Measurements from ENCODE around the gene TMEM119. TPM values are rescaled to one million over a fixed set of nuclear protein-coding genes. Genes with fewer than 3 reads are reported as not detected.
A peak's percentile ranks its signal among the peaks of the same experiment; 100 is the strongest.

TMEM119 gene
- total RNA-seq, 1 experiment from 2014 or later = not detected

DNA sequence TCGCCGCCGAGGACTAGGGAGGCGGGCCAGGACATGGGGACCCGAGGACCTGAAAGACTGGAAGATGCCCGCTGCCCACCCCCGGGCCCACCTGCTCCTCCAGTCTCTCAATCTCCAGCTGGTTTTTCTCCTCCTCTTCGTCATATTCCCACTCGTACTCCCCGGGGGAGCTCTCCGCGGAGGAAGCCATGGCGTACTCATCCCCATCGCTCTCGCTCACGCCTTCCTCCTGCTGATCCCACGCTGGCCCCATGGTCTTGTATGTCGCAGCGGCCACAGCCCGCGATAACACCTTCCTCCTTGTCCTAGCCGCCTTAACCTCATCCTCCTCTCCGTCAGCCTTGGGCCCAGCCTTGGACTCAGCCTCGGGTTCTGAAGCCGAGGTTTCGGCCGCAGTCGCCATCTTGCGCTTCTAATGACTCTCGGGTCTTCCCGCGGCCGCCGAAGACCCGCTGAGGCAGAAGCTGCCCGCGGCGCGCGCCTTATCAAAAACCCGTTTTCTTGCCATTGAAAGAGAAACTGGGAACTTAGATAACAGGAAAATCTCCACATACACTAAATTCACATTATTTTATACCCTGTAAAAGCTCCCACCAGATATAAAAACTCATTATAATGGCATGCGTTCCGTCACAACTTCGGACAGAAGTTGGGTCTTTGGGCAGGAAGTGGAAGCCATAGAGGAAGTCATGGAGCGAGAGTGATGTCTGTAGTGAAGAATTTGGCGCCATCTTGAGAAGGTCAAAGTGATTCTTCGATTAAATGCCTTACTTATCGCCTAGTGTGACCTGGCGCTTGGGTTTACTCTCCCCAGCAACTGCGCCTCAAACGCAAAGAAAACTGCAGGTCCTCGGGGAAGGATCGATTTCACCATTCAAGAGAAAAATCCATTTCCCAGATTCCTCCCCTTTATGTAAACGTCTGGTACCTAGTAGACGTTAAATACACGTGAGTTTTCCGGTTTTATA is 36.8 kb downstream of the TMEM119 start, which contains the start of gene SART3:
Gene SART3 (minus strand): TSS at position 422 of the 968 bp plus-strand sequence. CDS start 19 bp downstream, at position 403.
- H3K4me3 ChIP-seq (ENCODE audit: low read depth in 2 of 2, low read length in 2 of 2) = peak within 1 kb of the TSS; percentile 100

DNA sequence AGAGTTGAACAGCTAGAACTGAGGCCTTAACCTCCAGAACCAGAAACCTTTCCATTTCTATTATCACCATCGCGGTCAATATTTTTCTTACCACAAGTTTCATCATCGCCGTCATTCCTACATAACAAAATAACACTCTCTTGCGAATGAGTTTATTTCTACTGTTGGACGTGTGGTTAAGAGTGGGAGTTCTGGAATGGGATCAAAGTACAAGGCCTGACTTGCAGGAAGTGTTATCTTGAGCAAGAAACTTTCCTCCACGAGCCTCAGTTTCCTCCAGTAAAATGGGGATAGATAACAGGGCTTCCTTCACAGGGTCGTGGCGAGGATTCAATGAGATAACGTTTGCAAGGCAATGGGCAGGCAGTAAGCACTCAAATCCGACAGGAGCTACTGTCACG is 37.6 kb downstream of the TMEM119 start:
- in situ Hi-C loops (cut with HindIII; ENCODE audit: low pct_unique_long_range_greater_than_20kb, low sequenced_read_pairs) = no loop called here
- ChIA-PET CTCF (interaction anchor here (0.6 to 0.9 kb wide), 3 partner anchors 19 to 417 kb away, joined by 3 to 15 read pairs (median 5); no protein-coding TSS in a partner anchor), POLR2A (interaction anchor here (0.6 kb wide), 1 partner anchor 14 kb away, joined by 7 read pairs; no protein-coding TSS in a partner anchor)
- DNase-seq (ENCODE audit: low read depth, low spot score) (no peak), ATAC-seq (no peak)
- peak overlapping the region; percentile 99 for H3K27ac ChIP-seq (ENCODE audit: low read length)
- H3K9me3 ChIP-seq (ENCODE audit: control insufficient read depth, insufficient read depth, low read depth, low read length) = no peaks in the 10 kb centered on the region
- H3K36me3 ChIP-seq (ENCODE audit: control insufficient read depth, insufficient read depth, low read length) = peaks cover 21% of the 10 kb centered on the region
- TF ChIP-seq, protein P1, sequence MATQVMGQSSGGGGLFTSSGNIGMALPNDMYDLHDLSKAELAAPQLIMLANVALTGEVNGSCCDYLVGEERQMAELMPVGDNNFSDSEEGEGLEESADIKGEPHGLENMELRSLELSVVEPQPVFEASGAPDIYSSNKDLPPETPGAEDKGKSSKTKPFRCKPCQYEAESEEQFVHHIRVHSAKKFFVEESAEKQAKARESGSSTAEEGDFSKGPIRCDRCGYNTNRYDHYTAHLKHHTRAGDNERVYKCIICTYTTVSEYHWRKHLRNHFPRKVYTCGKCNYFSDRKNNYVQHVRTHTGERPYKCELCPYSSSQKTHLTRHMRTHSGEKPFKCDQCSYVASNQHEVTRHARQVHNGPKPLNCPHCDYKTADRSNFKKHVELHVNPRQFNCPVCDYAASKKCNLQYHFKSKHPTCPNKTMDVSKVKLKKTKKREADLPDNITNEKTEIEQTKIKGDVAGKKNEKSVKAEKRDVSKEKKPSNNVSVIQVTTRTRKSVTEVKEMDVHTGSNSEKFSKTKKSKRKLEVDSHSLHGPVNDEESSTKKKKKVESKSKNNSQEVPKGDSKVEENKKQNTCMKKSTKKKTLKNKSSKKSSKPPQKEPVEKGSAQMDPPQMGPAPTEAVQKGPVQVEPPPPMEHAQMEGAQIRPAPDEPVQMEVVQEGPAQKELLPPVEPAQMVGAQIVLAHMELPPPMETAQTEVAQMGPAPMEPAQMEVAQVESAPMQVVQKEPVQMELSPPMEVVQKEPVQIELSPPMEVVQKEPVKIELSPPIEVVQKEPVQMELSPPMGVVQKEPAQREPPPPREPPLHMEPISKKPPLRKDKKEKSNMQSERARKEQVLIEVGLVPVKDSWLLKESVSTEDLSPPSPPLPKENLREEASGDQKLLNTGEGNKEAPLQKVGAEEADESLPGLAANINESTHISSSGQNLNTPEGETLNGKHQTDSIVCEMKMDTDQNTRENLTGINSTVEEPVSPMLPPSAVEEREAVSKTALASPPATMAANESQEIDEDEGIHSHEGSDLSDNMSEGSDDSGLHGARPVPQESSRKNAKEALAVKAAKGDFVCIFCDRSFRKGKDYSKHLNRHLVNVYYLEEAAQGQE (IDR thresholded peaks at IDR 0.05; ENCODE audit: insufficient read depth in 1 of 2, low read depth in 2 of 2, low read length in 1 of 2) = no peak
- TF ChIP-seq SIN3A (IDR thresholded peaks at IDR 0.05; ENCODE audit: borderline replicate concordance, insufficient read depth, low read depth, low read length) = no peak
- TF ChIP-seq, protein P2, sequence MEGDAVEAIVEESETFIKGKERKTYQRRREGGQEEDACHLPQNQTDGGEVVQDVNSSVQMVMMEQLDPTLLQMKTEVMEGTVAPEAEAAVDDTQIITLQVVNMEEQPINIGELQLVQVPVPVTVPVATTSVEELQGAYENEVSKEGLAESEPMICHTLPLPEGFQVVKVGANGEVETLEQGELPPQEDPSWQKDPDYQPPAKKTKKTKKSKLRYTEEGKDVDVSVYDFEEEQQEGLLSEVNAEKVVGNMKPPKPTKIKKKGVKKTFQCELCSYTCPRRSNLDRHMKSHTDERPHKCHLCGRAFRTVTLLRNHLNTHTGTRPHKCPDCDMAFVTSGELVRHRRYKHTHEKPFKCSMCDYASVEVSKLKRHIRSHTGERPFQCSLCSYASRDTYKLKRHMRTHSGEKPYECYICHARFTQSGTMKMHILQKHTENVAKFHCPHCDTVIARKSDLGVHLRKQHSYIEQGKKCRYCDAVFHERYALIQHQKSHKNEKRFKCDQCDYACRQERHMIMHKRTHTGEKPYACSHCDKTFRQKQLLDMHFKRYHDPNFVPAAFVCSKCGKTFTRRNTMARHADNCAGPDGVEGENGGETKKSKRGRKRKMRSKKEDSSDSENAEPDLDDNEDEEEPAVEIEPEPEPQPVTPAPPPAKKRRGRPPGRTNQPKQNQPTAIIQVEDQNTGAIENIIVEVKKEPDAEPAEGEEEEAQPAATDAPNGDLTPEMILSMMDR (IDR thresholded peaks at IDR 0.05) = no peak
- TF ChIP-seq TCF7L2 (IDR thresholded peaks at IDR 0.05; ENCODE audit: low read depth, low read length) = no peak
- TF ChIP-seq POLR2AphosphoS5 (IDR thresholded peaks at IDR 0.05; ENCODE audit: low read depth, low read length) = no peak
- intact Hi-C loops (cut with micrococcal nuclease; ENCODE audit: unreplicated experiment) = loop anchor here (5.0 kb wide), 1 partner anchor 532 kb away; the partner anchor contains the start of gene ALKBH2
- H3K4me1 ChIP-seq (ENCODE audit: control insufficient read depth, insufficient read depth, low read length) = peaks cover 30% of the 10 kb centered on the region
- H3K4me3 ChIP-seq (ENCODE audit: low read depth in 2 of 2, low read length in 2 of 2) = peak overlapping the region; percentile 100
- no TSS peak for BruUV-seq (replicated peaks)
- H3K27me3 ChIP-seq (ENCODE audit: control insufficient read depth, insufficient read depth, low read length) = no peaks in the 10 kb centered on the region

More for the DNA sequence above, 36.8 kb downstream of the TMEM119 start, which contains the start of gene SART3:
- ATAC-seq (peak; percentile 71), DNase-seq (ENCODE audit: low read depth, low spot score) (peak; percentile 83)
- BruUV-seq (replicated peaks) = no TSS peak
- Histone ChIP-seq H3K4me1 (ENCODE audit: control insufficient read depth, insufficient read depth, low read length) (peaks cover 37% of the 10 kb centered on the region), H3K36me3 (ENCODE audit: control insufficient read depth, insufficient read depth, low read length) (peaks cover 27% of the 10 kb centered on the region), H3K9me3 (ENCODE audit: control insufficient read depth, insufficient read depth, low read depth, low read length) (no peaks in the 10 kb centered on the region), H3K27ac (ENCODE audit: low read length) (peak within 1 kb of the TSS; percentile 99), H3K27me3 (ENCODE audit: control insufficient read depth, insufficient read depth, low read length) (no peaks in the 10 kb centered on the region)
- ChIA-PET POLR2A (interaction anchor here (0.6 to 0.7 kb wide), 3 partner anchors 15 to 266 kb away, joined by 3 to 7 read pairs (median 6); no protein-coding TSS in a partner anchor), CTCF (interaction anchor here (0.5 to 0.8 kb wide), 2 partner anchors 19 to 57 kb away, joined by 3 to 11 read pairs; no protein-coding TSS in a partner anchor)
- TF ChIP-seq, protein P1 (IDR thresholded peaks at IDR 0.05; ENCODE audit: insufficient read depth in 1 of 2, low read depth in 2 of 2, low read length in 1 of 2) = no peak
- TF ChIP-seq SIN3A (IDR thresholded peaks at IDR 0.05; ENCODE audit: borderline replicate concordance, insufficient read depth, low read depth, low read length) (peak; percentile 62; the same call in 1 of the 2 replicates), POLR2AphosphoS5 (IDR thresholded peaks at IDR 0.05; ENCODE audit: low read depth, low read length) (peak; percentile 58), TCF7L2 (IDR thresholded peaks at IDR 0.05; ENCODE audit: low read depth, low read length) (no peak; the same call in 1 of the 2 replicates)
- in situ Hi-C loops (cut with HindIII; ENCODE audit: low pct_unique_long_range_greater_than_20kb, low sequenced_read_pairs) = no loop called here
- intact Hi-C loops (cut with micrococcal nuclease; ENCODE audit: unreplicated experiment) = loop anchor here (5.0 kb wide), 1 partner anchor 531 kb away; the partner anchor contains the start of gene ALKBH2

All from Panc1 (cell line).